Activated T-cell treated with anti-CD3 and anti-CD28 coated beads, Interleukin-2, amount 50 U/mL, for 72 hours (primary cell): ENCODE measurements around the gene CSAD. TPM values are rescaled to one million over a fixed set of nuclear protein-coding genes. Genes with fewer than 3 reads are reported as not detected.
"Not testable (repeated sequence)": the region's sequence is repeated elsewhere in the genome, so short reads cannot be mapped to it uniquely, and the experiment has no call there.

Experiments
- ATAC-seq, 2 donors: fragments of 150-1000 bp; cut with Tn5 transposase; replicated peaks in 1 of 2; 2 replicates each; pipeline ENCODE4 v1.10.0; 2021; ENCODE audit warnings: moderate library complexity in 2 of 2, mild to moderate bottlenecking in 1 of 2
- DNase-seq, 2 donors: peaks; one replicate each; pipeline ENCODE4 v3.0.0; 2021 to 2022; ENCODE audit warnings: mixed read lengths in 1 of 2
- H3K27ac Mint-ChIP-seq: one replicate; pipeline ENCODE4 v1.8.0; 2022; ENCODE audit warnings: mild to moderate bottlenecking, moderate library complexity, mixed read lengths
- H3K27me3 Mint-ChIP-seq: one replicate; pipeline ENCODE4 v1.8.0; 2022; ENCODE audit warnings: low read depth, mixed read lengths
- H3K36me3 Mint-ChIP-seq, 2 donors: one replicate each; pipeline ENCODE4 v1.8.0; 2022; ENCODE audit warnings: mixed read lengths in 2 of 2, mild to moderate bottlenecking in 1 of 2; ENCODE audit not compliant: insufficient read depth in 2 of 2
- H3K4me1 Mint-ChIP-seq: one replicate; pipeline ENCODE4 v1.8.0; 2022; ENCODE audit warnings: low read depth, mixed read lengths
- H3K4me3 Mint-ChIP-seq, 2 donors: one replicate each; pipeline ENCODE4 v1.8.0; 2022; ENCODE audit warnings: mild to moderate bottlenecking in 2 of 2, mixed read lengths in 2 of 2, moderate library complexity in 2 of 2
- H3K9me3 Mint-ChIP-seq, 2 donors: one replicate each; pipeline ENCODE4 v1.8.0; 2022; ENCODE audit warnings: mixed read lengths in 2 of 2
- total RNA-seq, 2 donors: library from RNA; stranded (reverse); gene quantifications; one replicate each; pipeline ENCODE4 v1.2.3, GENCODE V29; 2022

CSAD gene
- total RNA-seq, 2 donors from 2014 or later, result 42.7 to 45.2 TPM

DNA sequence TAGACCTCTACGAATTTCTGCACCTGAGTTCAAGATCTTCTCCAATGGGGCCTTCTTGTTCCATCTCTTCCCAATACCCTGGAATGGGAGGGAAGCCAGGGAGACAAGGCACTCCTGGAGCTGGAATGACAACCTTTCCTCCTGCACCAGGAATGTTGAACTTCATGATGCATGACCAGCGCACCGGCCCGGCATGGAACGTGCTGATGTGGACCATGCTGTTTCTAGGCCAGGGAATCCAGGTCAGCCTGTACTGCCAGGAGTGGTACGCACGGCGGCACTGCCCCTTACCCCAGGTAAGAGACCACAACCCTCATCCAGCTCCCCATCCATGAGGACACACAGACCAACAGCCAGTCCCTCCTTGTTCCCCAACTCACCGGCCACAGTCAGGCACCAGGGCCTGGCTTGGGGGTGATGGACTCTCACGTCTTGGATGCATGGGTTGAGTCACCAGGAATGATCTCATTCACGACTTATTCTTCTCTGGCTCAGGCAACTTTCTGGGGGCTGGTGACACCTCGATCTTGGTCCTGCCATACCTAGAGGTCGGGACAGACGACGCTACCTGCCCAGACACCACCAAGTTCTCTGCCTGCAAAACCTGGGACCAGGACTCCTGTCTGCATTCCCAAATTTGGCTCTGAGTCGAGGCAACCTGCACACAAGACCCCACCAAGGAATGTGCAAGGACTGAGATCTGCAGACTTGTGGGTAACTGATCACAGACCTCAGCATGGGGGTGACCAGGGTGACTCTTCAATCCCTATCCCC is 57.0 kb downstream of the CSAD start:
- DNase-seq (no peak), ATAC-seq (no peak)
- Mint-ChIP-seq H3K27me3 (no peaks in the 10 kb centered on the region), H3K36me3 (no peaks in the 10 kb centered on the region), H3K4me3 (no peak overlapping the region), H3K9me3 (no peaks in the 10 kb centered on the region), H3K27ac (no peak overlapping the region), H3K4me1 (peaks cover 7% of the 10 kb centered on the region)

DNA sequence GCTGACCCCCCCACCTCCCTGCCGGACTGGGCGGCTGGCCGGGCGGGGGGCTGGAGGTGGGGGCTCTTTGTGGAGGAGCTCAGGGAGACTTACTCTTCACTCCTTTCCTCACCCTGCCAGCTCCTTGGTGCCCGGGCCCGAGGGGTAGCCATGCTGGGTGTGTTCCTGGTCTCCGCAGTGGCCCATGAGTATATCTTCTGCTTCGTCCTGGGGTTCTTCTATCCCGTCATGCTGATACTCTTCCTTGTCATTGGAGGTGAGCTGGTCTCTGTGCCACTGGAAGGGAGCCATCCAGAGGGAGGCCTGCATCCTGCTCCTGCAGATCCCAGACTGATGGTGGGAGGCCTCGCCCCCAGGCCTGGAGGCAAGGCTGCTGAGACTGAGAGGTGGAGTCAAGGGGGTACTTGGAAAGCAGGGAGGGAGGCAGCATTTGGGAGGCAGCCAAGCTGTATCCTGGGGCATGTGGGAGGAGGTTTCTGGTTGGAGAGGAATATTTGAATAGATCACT is 57.7 kb downstream of the CSAD start:
- no peak overlapping the region for H3K4me3 Mint-ChIP-seq
- no peaks in the 10 kb centered on the region for H3K27me3 Mint-ChIP-seq
- no peak overlapping the region for H3K27ac Mint-ChIP-seq
- H3K36me3 Mint-ChIP-seq, result no peaks in the 10 kb centered on the region
- H3K9me3 Mint-ChIP-seq, result no peaks in the 10 kb centered on the region
- DNase-seq, result no peak
- no peak for ATAC-seq
- peaks cover 7% of the 10 kb centered on the region for H3K4me1 Mint-ChIP-seq

DNA sequence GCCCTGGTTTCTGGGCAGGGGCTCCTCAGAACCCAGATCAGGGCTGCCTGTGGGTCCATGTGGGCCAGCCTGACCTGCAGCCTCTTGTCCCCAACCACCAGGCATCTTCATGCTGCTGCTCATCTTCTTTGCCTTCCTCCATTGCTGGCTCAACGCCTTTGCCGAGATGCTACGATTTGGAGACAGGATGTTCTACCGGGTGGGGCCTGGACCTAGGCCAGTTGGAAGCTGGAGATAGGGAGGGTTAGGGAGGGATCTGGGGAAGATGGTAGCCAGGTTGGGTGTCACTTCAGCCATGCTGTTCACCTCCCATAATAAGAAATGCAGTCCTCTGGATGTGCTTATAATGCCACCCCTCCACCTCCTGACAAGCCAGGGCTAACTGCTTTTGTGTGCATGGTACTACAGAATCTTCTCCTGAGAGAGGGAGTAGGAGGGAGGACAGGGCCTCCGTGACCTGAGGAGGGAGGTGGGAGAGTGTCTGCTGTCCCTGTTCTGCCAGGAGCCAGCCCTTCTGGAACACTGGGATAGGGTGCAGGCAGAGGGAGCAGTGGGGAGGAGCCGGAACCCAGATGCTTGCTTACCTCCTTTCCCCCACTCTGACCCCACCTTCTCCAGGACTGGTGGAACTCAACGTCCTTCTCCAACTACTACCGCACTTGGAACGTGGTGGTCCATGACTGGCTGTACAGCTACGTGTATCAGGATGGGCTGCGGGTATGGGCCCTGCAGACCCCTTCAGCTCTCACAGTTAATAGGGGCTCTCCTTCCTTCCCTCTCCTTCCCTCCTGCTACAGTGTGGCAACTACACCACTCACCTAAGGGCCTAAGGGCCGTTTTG is 59.8 kb downstream of the CSAD start:
- ATAC-seq (no peak), DNase-seq (no peak)
- Mint-ChIP-seq H3K27ac (no peak overlapping the region), H3K9me3 (no peaks in the 10 kb centered on the region), H3K27me3 (no peaks in the 10 kb centered on the region), H3K36me3 (no peaks in the 10 kb centered on the region), H3K4me1 (no peaks in the 10 kb centered on the region), H3K4me3 (no peak overlapping the region)

DNA sequence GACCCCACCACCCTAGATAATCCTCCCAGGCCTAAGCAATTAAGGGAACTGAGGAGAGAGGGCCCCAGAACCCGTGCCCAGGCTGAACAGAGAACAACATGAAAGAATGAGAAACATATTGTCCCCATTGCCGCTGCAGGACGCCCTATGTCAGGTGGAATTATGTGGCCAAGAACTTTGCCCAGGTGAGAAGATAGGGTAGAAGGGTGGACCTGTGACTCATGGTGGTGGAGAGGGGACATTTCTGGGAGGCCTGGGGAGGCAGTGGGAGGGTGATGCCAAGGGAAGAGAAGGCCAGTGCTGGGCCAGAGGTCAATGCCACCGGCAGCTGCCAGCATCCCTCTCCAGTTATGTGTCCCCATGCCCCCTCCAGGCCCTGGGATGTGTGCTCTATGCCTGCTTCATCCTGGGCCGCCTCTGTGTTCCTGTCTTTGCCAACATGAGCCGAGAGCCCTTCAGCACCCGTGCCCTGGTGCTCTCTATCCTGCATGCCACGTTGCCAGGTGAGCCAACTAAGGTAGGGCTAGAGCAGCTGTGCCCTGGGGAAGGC is 61.9 kb downstream of the CSAD start:
- H3K9me3 Mint-ChIP-seq, result no peaks in the 10 kb centered on the region
- H3K27ac Mint-ChIP-seq, result no peak overlapping the region
- no peaks in the 10 kb centered on the region for H3K4me1 Mint-ChIP-seq
- ATAC-seq (no peak), DNase-seq (no peak)
- no peaks in the 10 kb centered on the region for H3K27me3 Mint-ChIP-seq
- no peak overlapping the region for H3K4me3 Mint-ChIP-seq
- no peaks in the 10 kb centered on the region for H3K36me3 Mint-ChIP-seq

DNA sequence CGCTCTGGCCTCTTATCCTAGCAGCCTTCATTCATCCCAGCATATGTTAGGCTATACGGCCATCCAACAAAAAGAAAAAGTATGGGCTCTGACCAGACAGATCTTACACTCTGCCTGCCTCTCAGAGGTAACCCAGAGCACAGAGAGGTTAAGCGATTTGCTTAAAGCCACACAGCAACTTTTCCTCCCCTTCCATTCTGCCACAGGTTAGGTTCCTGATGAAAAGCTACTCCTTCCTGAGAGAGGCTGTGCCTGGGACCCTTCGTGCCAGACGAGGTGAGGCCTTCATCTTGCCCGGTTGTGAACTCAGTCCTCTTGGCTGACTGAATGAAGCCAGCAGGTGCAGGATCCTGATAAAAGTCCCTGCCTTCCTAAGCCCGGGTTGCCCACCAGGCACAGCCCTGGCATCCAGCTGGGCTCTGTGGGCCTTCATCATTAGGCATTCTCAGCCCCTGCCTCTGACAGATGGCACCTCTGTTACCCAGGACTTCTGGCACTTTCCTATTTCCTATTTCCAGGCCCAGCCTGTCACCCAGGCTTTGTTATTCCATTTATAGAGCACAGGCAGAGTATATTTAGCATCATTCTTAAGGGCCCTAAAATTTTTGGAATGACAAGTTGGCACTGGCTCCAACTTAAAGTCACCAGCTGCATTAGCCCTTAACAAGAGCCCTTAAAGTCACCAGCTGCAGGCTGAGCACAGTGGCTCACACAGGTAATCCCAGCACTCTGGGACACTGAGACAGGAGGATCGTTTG is 64.7 kb downstream of the CSAD start:
- no peaks in the 10 kb centered on the region for H3K36me3 Mint-ChIP-seq
- ATAC-seq (no peak), DNase-seq (no peak)
- H3K27ac Mint-ChIP-seq, result no peak overlapping the region
- no peaks in the 10 kb centered on the region for H3K9me3 Mint-ChIP-seq
- no peak overlapping the region for H3K4me3 Mint-ChIP-seq
- H3K4me1 Mint-ChIP-seq, result no peaks in the 10 kb centered on the region
- no peaks in the 10 kb centered on the region for H3K27me3 Mint-ChIP-seq

DNA sequence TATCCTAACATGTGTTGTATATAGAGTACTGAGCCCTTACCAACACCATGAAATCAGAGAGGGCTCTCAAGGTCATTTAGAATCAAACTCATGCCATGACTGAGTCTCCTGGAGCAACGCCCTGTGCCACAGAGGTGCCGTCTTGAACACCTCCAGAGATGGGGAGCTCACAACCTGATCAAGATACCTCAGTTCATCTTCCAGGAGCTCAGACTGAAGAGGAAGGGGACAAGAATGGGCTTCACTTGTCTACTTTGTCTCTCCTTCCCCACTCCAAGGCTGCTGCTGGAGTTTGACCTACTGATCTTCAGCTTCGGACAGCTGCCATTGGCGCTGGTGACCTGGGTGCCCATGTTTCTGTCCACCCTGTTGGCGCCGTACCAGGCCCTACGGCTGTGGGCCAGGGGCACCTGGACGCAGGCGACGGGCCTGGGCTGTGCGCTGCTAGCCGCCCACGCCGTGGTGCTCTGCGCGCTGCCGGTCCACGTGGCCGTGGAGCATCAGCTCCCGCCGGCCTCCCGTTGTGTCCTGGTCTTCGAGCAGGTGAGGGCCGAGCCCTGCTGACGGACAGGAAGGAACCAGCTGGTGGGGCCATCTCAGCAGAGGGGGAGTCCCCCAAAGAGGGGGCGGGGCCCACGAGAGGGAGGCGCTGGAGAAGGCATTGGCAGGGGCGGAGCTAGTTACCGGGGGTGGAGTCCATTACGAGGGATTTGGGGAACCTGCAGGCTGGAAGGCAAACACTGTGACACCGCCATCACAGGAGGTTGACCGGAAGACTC is 65.4 kb downstream of the CSAD start:
- Mint-ChIP-seq H3K4me3 (no peak overlapping the region), H3K36me3 (no peaks in the 10 kb centered on the region), H3K4me1 (no peaks in the 10 kb centered on the region), H3K9me3 (no peaks in the 10 kb centered on the region), H3K27ac (no peak overlapping the region), H3K27me3 (no peaks in the 10 kb centered on the region)
- ATAC-seq, result no peak
- DNase-seq, result no peak

DNA sequence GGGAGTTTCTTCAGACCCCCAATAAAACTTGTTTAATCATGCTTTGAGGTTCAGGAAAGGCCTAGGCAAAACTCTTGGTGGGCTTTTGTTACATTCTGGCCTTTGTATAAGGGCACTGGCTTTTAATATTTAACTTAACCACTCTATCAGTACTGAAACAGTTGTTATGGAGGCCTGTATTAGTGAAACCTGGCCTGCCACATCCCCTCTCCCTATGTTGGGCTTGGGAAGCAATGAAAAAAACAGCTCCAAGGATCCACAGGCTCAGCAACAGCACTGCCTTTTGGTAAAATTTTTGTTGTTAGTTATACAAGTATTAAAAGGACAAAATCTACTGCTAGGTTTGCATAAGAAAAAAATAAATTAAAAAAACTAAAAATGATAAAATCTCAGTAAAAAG is 66.8 kb downstream of the CSAD start:
- no peaks in the 10 kb centered on the region for H3K4me1 Mint-ChIP-seq
- no peak for ATAC-seq

DNA sequence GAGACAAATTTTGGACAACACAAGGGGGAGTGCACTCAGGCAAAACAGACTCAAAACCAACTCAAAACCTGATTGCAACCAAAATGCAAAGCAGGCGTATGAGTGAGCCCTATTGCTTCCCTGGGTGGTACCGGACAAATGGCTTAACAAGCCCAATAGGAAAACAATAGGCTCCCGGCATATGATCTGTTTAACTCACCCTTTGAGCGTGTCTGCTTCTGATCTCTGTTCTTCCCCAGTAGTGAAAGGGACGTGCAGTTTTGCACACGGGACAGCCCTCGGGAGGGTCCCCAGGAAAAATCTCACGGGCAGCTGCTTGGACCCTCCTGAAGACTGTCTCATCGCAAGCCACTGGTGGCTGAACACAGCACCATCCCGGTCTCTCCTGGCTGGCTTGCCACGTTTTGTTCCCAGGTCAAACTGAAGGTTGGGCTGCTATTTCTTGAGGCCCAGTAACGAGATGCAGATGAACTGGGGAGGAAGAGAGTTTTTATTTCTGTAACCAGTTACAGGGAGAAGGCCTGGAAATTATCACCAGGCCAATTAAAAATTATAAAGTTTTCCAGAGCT is 67.5 kb downstream of the CSAD start:
- ATAC-seq (no peak), DNase-seq (no peak)
- Mint-ChIP-seq H3K36me3 (no peaks in the 10 kb centered on the region), H3K27me3 (no peaks in the 10 kb centered on the region), H3K4me1 (no peaks in the 10 kb centered on the region), H3K9me3 (no peaks in the 10 kb centered on the region), H3K4me3 (no peak overlapping the region), H3K27ac (no peak overlapping the region)

More for the DNA sequence above, 66.8 kb downstream of the CSAD start:
- Mint-ChIP-seq H3K27ac (no peak overlapping the region), H3K27me3 (no peaks in the 10 kb centered on the region), H3K9me3 (no peaks in the 10 kb centered on the region), H3K36me3 (no peaks in the 10 kb centered on the region), H3K4me3 (no peak overlapping the region)
- no peak for DNase-seq

DNA sequence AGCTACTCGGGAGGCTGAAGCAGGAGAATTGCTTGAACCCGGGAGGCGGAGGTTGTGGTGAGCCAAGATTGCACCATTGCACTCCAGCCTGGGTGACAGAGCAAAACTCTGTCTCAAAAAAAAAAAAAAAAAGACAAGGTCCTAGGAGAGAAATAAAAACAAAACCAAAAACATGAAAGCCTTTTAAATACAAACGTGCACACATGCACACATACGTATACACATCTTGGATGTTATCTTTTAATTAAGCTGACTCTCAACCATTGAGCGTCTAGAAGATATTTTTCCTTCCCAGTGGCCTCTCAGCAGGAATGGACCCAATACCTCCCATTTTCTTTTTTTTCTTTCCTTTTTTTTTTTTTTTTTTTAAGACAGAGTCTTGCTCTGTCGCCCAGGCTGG is 68.3 kb downstream of the CSAD start:
- H3K4me1 Mint-ChIP-seq, H3K9me3 Mint-ChIP-seq, DNase-seq, H3K27me3 Mint-ChIP-seq, H3K27ac Mint-ChIP-seq, H3K4me3 Mint-ChIP-seq, ATAC-seq, H3K36me3 Mint-ChIP-seq: not testable (repeated sequence)

Other genes starting within 250 kb of the CSAD start
- gene KRT18, start 231.8 kb downstream of the CSAD start, total RNA-seq, result 1 to 10 TPM; 3.3 to 5.1 TPM
- gene EIF4B, start 174.5 kb downstream of the CSAD start, total RNA-seq, result 100 to 1,000 TPM; 622 to 633 TPM
- gene TNS2, start 130.9 kb downstream of the CSAD start, total RNA-seq, result 1 to 10 TPM; 1.5 to 2.6 TPM
- gene SPRYD3, start 101.5 kb downstream of the CSAD start, total RNA-seq, result 10 to 100 TPM; 30.0 to 31.5 TPM
- gene IGFBP6, start 83.3 kb downstream of the CSAD start, total RNA-seq, result 1 to 10 TPM; 5.7 to 9.2 TPM
- 1 to 10 TPM; 2.2 to 7.9 TPM for gene SOAT2, start 77.4 kb downstream of the CSAD start, total RNA-seq
- gene ZNF740, start 203 bp downstream of the CSAD start, total RNA-seq, result 10 to 100 TPM; 44.2 to 49.5 TPM
- gene ITGB7, start 26.3 kb upstream of the CSAD start, total RNA-seq, result 100 to 1,000 TPM in 1 of 2 donors, 10 to 100 TPM in 1; 88.0 to 111 TPM
- 10 to 100 TPM; 36.7 to 37.3 TPM for gene RARG, start 51.3 kb upstream of the CSAD start, total RNA-seq
- 10 to 100 TPM; 71.9 to 75.5 TPM for gene ESPL1, start 87.4 kb upstream of the CSAD start, total RNA-seq
- gene PFDN5, start 114.6 kb upstream of the CSAD start, total RNA-seq, result 100 to 1,000 TPM; 301 to 318 TPM
- 10 to 100 TPM; 83.5 to 89.9 TPM for gene MYG1, start 118.8 kb upstream of the CSAD start, total RNA-seq
- gene AAAS, start 140.7 kb upstream of the CSAD start, total RNA-seq, result 100 to 1,000 TPM in 1 of 2 donors, 10 to 100 TPM in 1; 99.0 to 118 TPM
- not detected for gene SP7, start 155.4 kb upstream of the CSAD start, total RNA-seq
- 100 to 1,000 TPM; 110 to 121 TPM for gene SP1, start 199.3 kb upstream of the CSAD start, total RNA-seq
- not detected for gene AMHR2, start 242.9 kb upstream of the CSAD start, total RNA-seq